Measurements from ENCODE around the gene ATP6AP1.

Gene ATP6AP1

GRCh38 chrX:154473683-154474082, 45.2 kb downstream of the ATP6AP1 start:
- no peak for DNase-seq

GRCh38 chrX:154476821-154477220, 48.3 kb downstream of the ATP6AP1 start:
- no peak for DNase-seq

GRCh38 chrX:154477891-154478477, 49.5 kb downstream of the ATP6AP1 start:
- no peak for DNase-seq

DNA sequence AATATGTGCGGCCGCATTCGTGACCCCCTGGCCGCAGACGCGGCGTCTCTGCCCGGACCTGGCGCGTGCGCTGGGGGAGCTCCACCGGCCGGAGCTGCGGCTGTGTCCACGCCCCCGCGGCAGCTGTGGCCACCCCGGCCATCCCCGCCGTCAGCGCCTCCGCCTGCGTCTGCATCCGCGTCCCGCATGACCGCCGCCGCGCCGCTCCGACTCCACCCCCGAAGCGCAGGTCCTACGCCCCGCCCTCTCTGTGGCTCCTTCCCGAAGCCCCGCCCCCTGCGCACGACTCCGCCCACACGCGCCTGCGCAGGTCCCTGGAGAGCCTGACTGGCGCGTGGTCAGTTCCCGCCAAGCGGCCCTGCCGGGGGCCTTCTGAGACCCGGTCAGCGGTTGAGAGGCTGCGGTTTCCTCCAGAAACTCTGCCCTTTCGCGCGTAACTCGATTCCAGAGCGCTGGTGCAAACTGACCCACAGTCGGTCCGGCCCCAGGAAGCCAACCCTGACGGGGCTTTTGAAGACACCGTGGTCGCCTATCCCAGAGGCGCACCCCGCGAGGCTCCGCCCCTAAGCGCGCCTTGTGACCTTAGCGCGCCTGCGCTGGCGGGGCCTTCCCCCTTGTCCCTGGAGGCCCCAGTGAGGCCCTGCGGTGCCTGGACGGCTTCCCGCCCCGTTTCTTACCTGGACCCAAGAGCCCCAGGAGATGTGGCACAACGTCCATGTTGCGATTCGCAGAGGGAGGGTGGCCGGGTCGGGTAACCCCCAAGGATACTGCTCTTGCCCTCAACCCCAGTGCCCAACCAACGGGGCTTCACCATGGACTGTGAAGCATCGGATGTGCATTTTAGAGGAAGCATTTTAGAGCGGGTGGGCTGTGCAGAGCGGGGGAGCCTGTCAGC, 50.5 kb downstream of the ATP6AP1 start, which contains the start of gene LAGE3:
LAGE3 (minus strand) TSS at position 554 of the 895 bp plus-strand sequence; CDS start at position 188, 366 bp downstream.
- DNase-seq = no peak

DNA sequence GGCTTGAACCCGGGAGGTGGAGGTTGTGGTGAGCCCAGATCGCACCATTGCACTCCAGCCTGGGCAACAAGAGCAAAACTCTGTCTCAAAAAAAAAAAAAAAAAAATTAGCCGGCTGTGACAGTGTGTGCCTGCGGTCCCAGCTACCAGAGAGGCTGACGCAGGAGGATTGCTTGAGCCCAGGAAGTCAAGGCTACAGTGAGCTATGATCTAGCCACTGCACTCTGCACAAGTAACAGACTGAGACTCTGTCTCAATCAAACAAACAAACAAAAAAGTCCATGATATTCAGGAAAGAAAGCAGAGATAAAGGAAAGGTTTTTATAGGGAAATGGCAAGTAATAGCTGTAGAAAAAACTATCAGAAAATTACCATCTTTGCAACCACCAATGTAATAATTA, 52.7 kb downstream of the ATP6AP1 start:
- DNase-seq = no peak

- no peak for DNase-seq
Measured at GRCh38 chrX:154481911-154482601, 53.6 kb downstream of the ATP6AP1 start.

- no peak for DNase-seq
Measured at GRCh38 chrX:154482786-154483185, 54.3 kb downstream of the ATP6AP1 start.

DNA sequence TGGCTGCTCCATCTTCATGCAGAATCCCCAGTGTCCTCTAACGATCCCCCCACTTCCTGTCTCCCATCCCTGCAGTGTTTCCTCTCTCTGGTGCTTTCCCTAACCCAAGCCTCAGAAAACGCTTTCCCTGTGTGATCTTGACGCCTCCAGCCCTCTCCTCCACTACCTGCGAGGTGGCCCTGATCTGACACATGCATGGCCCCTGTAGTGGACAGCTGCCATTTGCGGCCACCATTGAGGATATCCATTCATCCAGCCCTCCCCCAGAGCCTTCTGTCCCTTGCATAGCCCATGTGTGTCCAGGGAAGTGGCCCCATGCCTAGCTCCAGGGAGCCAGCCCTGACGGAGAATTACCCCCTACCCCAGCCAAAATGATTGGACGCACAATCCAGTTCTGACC, 54.8 kb downstream of the ATP6AP1 start:
- DNase-seq = no peak

- DNase-seq = no peak
Measured at GRCh38 chrX:154484255-154485149, 56.0 kb downstream of the ATP6AP1 start.

DNA sequence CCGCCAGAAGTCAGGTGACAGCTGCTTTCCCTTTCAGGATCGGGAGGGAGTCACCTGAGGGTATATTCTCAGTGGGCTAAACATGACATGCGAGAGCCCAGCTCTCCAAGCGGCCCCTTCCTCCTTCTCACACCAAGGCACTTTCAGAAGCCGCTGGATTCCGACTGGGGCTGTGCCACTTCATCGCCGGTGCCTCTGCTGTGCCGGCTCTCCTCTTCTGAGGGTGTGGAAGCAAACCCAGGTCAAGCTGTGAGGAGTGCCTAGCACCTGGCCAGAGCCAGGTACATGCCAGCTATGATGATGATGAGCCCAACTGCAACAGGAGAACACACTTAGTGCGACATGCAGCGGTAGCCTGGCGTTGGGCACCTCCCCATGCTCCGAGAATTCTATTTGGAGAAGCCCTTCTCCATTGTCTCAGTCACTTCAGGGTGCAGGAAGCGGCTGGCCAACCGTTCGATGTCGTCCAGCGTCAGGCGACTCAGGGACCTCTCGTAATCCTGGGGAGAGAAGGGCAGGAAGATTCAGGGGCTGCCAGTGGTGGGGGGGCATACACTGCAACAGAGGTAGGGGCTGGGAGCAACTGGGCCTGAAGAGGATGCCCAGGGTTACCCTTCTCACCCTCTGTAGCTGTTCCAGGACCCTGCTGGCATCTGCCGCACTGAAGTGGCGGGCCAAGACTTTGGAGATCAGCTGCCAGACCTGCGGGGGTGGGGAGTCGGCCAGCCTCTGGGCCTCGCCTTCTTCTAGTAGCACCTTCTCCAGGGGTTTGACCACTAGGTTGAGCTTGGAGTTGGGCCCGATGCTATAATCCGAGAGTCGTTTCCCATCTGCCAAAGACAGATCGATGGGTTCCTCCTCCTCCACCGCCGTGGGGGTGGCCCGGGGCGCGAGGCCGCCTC, 56.9 kb downstream of the ATP6AP1 start:
- DNase-seq = no peak

GRCh38 chrX:154486052-154486395, 57.5 kb downstream of the ATP6AP1 start:
- DNase-seq = no peak
